ENCODE data around the gene EXOC3L2. TPM values are rescaled to one million over a fixed set of nuclear protein-coding genes. Genes with fewer than 3 reads are reported as not detected.

Gene EXOC3L2
- total RNA-seq, 1 experiment from 2014 or later, result not detected

- ATAC-seq (no peak), DNase-seq (ENCODE audit: low read depth, low spot score) (no peak)
- RAD21 ChIA-PET (ENCODE audit: low non-redundant PET in 1 of 2, low total read pairs in 2 of 2, uncharacterized antibody in 2 of 2, unreplicated experiment in 2 of 2), result no interaction called here
- H4K20me1 ChIP-seq (ENCODE audit: insufficient read depth), result no peaks in the 10 kb centered on the region
- H3K9ac ChIP-seq (ENCODE audit: low read length), result no peak overlapping the region
- H3K36me3 ChIP-seq (ENCODE audit: control insufficient read depth in 1 of 2, insufficient read depth in 2 of 2, low read length in 2 of 2), result no peaks in the 10 kb centered on the region
- H3K4me2 ChIP-seq (ENCODE audit: low read length), result no peak overlapping the region
- H3K79me2 ChIP-seq (ENCODE audit: insufficient read depth, low read length), result no peaks in the 10 kb centered on the region
- POLR2A ChIA-PET, result no interaction called here
- intact Hi-C loops (cut with micrococcal nuclease), result loop anchor here (10.0 kb wide), 1 partner anchor 55 kb away; the partner anchor contains the start of gene EXOC3L2
- H3K4me1 ChIP-seq (ENCODE audit: control insufficient read depth in 1 of 2, insufficient read depth in 2 of 2, low read length in 2 of 2), result peaks cover 0 to 3% of the 10 kb centered on the region in 2 experiments; a peak in 1 of 4 replicates
- no peak overlapping the region for H2AFZ ChIP-seq (ENCODE audit: low read depth, low read length, poor library complexity, severe bottlenecking)
- TF ChIP-seq EGR1 (IDR thresholded peaks at IDR 0.05; ENCODE audit: low read depth) (no peak), ELF1 (IDR thresholded peaks at IDR 0.05; ENCODE audit: borderline replicate concordance, low read depth) (no peak), CEBPB (IDR thresholded peaks at IDR 0.05; ENCODE audit: low read depth) (no peak), JUND (IDR thresholded peaks at IDR 0.05) (no peak), CTCF (IDR thresholded peaks at IDR 0.05 in 2 of 3, conservative IDR thresholded peaks at IDR 0.05 in 1 of 3; ENCODE audit: borderline replicate concordance in 1 of 3, insufficient read depth in 1 of 3, low read depth in 2 of 3, low read length in 2 of 3) (no peak), MAX (IDR thresholded peaks at IDR 0.05) (no peak), YY1 (IDR thresholded peaks at IDR 0.05; ENCODE audit: extremely low read depth, insufficient replicate concordance, low read depth, low read length) (no peak), POLR2AphosphoS5 (IDR thresholded peaks at IDR 0.05; ENCODE audit: low read depth, low read length) (no peak)
- H3K9me2 ChIP-seq (ENCODE audit: insufficient read depth), result no peaks in the 10 kb centered on the region
- H3K9me3 ChIP-seq (ENCODE audit: control insufficient read depth in 1 of 2, insufficient read depth in 1 of 2, low read depth in 1 of 2, low read length in 2 of 2), result no peaks in the 10 kb centered on the region
- no peak overlapping the region for H3K4me3 ChIP-seq (replicated peaks in 1 of 2; ENCODE audit: low read depth in 1 of 2, low read length in 2 of 2)
- CTCF ChIA-PET, result no interaction called here
- H3K27ac ChIP-seq (ENCODE audit: low read depth, low read length), result no peak overlapping the region
- H3K27me3 ChIP-seq (ENCODE audit: insufficient read depth, low read length), result no peaks in the 10 kb centered on the region
- no TSS peak for BruUV-seq (replicated peaks)
These were observed 55.2 kb downstream of the EXOC3L2 start for GRCh38 chr19:45189971-45190370.

All from HCT116 (cell line).